Measurements from ENCODE around the gene EPHA8. TPM values are rescaled to one million over a fixed set of nuclear protein-coding genes. Genes with fewer than 3 reads are reported as not detected.

The EPHA8 gene
- total and polyA plus RNA-seq, 9 of the 15 experiments (the other 6 are each of a cell fraction or from before 2014, with no cell fraction given), result not detected

DNA sequence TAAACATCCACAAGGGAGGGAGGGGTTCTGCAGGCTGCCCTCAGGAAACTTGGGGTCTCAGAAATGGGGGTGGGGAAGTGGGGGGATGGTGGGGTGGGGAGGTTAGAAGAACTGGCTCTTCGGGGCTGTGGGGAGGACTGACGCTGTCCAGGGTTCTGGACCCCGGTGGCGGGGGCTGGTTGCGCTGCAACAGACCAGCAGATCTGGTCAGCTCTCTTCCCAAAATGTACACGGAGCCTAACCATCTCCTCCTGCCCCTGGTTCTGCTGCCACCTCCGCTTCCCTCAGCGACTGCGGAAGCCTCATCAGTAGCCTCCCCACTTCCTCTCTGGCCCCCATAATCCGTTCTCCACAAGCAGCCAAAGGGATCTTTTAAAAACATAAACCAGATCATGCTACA is 43.9 kb downstream of the EPHA8 start:
- Histone ChIP-seq H3K9me3 (replicated peaks; ENCODE audit: control insufficient read depth, insufficient read depth, low read depth, low read length) (no peaks in the 10 kb centered on the region), H3K9ac (ENCODE audit: insufficient read depth in 1 of 2, low read depth in 2 of 2, low read length in 2 of 2) (no peak overlapping the region), H3K36me3 (ENCODE audit: control insufficient read depth, insufficient read depth, low read length) (no peaks in the 10 kb centered on the region), H3K9me1 (ENCODE audit: control insufficient read depth, insufficient read depth, low read length) (no peaks in the 10 kb centered on the region), H3K4me1 (replicated peaks in 1 of 2; ENCODE audit: control insufficient read depth in 2 of 2, insufficient read depth in 2 of 2, low read length in 2 of 2) (no peaks in the 10 kb centered on the region), H4K20me1 (replicated peaks; ENCODE audit: control insufficient read depth, insufficient read depth, low read length) (peaks cover 27% of the 10 kb centered on the region), H3K27me3 (ENCODE audit: control insufficient read depth in 2 of 2, insufficient read depth in 2 of 2, low read length in 2 of 2) (peaks cover 8 to 32% of the 10 kb centered on the region in 2 experiments; a peak in 3 of 5 replicates), H2AFZ (ENCODE audit: low read depth, low read length) (no peak overlapping the region), H3K4me2 (ENCODE audit: insufficient read depth, low read length) (no peak overlapping the region), H3K4me3 (no peak overlapping the region), H3K27ac (ENCODE audit: extremely low read depth, low read depth, low read length) (no peak overlapping the region), H3K79me2 (ENCODE audit: control insufficient read depth, insufficient read depth, low read length) (no peaks in the 10 kb centered on the region)
- BruUV-seq (replicated peaks), result no TSS peak
- peak; percentile 62; the same call in 1 of the 3 replicates for ATAC-seq
- in situ Hi-C loops (cut with MboI), result no loop called here
- ChIA-PET CTCF (ENCODE audit: low intra/inter-chr PET ratio) (no interaction called here), POLR2A (interaction anchor here (0.6 to 1.0 kb wide), 3 partner anchors 8 to 20 kb away, joined by 3 to 5 read pairs (median 4); no protein-coding TSS in a partner anchor)
- DNase-seq (ENCODE audit: extremely low read depth in 1 of 4, low spot score in 3 of 4), result peak in 3 of 4 experiments; percentile 55 to 65 (median 64)
- intact Hi-C loops (cut with micrococcal nuclease), result no loop called here
- WGBS (ENCODE audit: insufficient coverage, low coverage, missing lambda C conversion rate), result 0% methylated on average over 6 of the region's 10 CpGs
- TF ChIP-seq SMAD4 (CRISPR knock-in tag; conservative IDR thresholded peaks at IDR 0.05), result no peak
- no peak for TF ChIP-seq ADNP (tag; IDR thresholded peaks at IDR 0.05)
- TF ChIP-seq NCOA1 (IDR thresholded peaks at IDR 0.05; ENCODE audit: low read depth), result no peak
- no peak for TF ChIP-seq FOXO4 (CRISPR knock-in tag; IDR thresholded peaks at IDR 0.05)
- peak; percentile 77; the same call in 1 of the 2 replicates for TF ChIP-seq MIER1 (IDR thresholded peaks at IDR 0.05; ENCODE audit: low read depth)
- TF ChIP-seq PRMT5 (CRISPR knock-in tag; IDR thresholded peaks at IDR 0.05), result peak; percentile 29; the same call in 1 of the 2 replicates
- no peak for TF ChIP-seq CHD2 (IDR thresholded peaks at IDR 0.05; ENCODE audit: low read depth, low read length)
- TF ChIP-seq ZNF140 (CRISPR knock-in tag; IDR thresholded peaks at IDR 0.05), result no peak
- TF ChIP-seq MAZ (CRISPR knock-in tag; conservative IDR thresholded peaks at IDR 0.05 in 1 of 2, IDR thresholded peaks at IDR 0.05 in 1 of 2), result peak in 1 of 2 experiments; percentile 64; a peak in 2 of 4 replicates
- TF ChIP-seq EHMT2 (IDR thresholded peaks at IDR 0.05), result peak; percentile 71; the same call in 1 of the 2 replicates
- TF ChIP-seq, protein P1, sequence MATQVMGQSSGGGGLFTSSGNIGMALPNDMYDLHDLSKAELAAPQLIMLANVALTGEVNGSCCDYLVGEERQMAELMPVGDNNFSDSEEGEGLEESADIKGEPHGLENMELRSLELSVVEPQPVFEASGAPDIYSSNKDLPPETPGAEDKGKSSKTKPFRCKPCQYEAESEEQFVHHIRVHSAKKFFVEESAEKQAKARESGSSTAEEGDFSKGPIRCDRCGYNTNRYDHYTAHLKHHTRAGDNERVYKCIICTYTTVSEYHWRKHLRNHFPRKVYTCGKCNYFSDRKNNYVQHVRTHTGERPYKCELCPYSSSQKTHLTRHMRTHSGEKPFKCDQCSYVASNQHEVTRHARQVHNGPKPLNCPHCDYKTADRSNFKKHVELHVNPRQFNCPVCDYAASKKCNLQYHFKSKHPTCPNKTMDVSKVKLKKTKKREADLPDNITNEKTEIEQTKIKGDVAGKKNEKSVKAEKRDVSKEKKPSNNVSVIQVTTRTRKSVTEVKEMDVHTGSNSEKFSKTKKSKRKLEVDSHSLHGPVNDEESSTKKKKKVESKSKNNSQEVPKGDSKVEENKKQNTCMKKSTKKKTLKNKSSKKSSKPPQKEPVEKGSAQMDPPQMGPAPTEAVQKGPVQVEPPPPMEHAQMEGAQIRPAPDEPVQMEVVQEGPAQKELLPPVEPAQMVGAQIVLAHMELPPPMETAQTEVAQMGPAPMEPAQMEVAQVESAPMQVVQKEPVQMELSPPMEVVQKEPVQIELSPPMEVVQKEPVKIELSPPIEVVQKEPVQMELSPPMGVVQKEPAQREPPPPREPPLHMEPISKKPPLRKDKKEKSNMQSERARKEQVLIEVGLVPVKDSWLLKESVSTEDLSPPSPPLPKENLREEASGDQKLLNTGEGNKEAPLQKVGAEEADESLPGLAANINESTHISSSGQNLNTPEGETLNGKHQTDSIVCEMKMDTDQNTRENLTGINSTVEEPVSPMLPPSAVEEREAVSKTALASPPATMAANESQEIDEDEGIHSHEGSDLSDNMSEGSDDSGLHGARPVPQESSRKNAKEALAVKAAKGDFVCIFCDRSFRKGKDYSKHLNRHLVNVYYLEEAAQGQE (IDR thresholded peaks at IDR 0.05; ENCODE audit: borderline replicate concordance), result peak; percentile 95
- TF ChIP-seq, protein P1 (CRISPR knock-in tag; IDR thresholded peaks at IDR 0.05; ENCODE audit: low read depth), result peak; percentile 89
- no peak for FAIRE-seq

Data from K562 (cell line).